PC-3 (cell line): ENCODE measurements around the gene RXRB.

ENCODE experiments used
- EZH2phosphoT487 ChIP-seq: fragments of 300-600 bp; sonication (generic); IDR thresholded peaks from 2 replicates; pipeline ENCODE4 v1.6.1; 2018; ENCODE audit warnings: mild to moderate bottlenecking, antibody characterized with exemption, low read length, borderline replicate concordance
- TF ChIP-seq, protein P1 (sequence below): fragments of 300-600 bp; sonication (generic); conservative IDR thresholded peaks from 2 replicates; pipeline ENCODE4 v1.5.1; 2017; ENCODE audit warnings: antibody characterized with exemption, low read depth, mild to moderate bottlenecking, low read length

DNA sequence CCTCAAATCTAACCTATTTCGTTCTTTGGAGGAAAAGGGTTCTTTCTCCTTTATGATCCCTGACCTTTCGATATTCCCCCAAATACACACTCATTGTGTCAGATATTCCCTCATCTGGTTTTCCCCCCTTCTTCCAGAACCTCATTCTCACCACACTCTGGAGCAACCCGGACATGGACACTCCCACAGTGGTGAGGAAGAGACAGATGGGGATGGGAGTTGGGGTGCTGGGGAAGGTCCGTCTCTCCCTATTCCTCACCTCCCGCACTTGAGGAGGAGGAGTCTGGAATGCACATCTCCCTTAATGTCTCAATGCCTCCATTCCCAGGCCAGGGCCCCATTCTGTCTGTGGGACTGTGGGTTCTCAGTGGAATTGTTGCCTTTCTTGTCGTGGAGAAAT lies 1.5 kb upstream of the RXRB start:
- TF ChIP-seq, protein P1, sequence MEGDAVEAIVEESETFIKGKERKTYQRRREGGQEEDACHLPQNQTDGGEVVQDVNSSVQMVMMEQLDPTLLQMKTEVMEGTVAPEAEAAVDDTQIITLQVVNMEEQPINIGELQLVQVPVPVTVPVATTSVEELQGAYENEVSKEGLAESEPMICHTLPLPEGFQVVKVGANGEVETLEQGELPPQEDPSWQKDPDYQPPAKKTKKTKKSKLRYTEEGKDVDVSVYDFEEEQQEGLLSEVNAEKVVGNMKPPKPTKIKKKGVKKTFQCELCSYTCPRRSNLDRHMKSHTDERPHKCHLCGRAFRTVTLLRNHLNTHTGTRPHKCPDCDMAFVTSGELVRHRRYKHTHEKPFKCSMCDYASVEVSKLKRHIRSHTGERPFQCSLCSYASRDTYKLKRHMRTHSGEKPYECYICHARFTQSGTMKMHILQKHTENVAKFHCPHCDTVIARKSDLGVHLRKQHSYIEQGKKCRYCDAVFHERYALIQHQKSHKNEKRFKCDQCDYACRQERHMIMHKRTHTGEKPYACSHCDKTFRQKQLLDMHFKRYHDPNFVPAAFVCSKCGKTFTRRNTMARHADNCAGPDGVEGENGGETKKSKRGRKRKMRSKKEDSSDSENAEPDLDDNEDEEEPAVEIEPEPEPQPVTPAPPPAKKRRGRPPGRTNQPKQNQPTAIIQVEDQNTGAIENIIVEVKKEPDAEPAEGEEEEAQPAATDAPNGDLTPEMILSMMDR: no peak
- TF ChIP-seq EZH2phosphoT487: no peak
